Panc1 (cell line): ENCODE measurements around the gene SEL1L3. TPM values are rescaled to one million over a fixed set of nuclear protein-coding genes. Genes with fewer than 3 reads are reported as not detected.

Experiments
- ATAC-seq: fragments of 200-7000 bp; cut with Tn5 transposase; 2 replicates; pipeline ENCODE4 v1.9.1; 2020; ENCODE audit warnings: mild to moderate bottlenecking, moderate library complexity
- BruUV-seq: library from RNA; stranded (reverse); fragments of 400-500 nt; replicated peaks from 2 replicates; lab custom pipeline; 2021; lab: Mats Ljungman, UMichigan
- CTCF ChIA-PET: fragments of 300-600 bp; sonication (Branson Sonifier 250); formaldehyde crosslinking; loops from one replicate; lab custom pipeline; 2022; ENCODE audit warnings: antibody characterized with exemption; lab: Charles Lee
- POLR2A ChIA-PET: fragments of 300-600 bp; sonication (Branson Sonifier 250); formaldehyde crosslinking; loops from one replicate; lab custom pipeline; 2022; ENCODE audit warnings: antibody characterized with exemption; lab: Charles Lee
- DNase-seq: peaks from one replicate; pipeline ENCODE4 v3.0.0-alpha.2; 2010; ENCODE audit warnings: low read depth, low spot score
- H3K27ac ChIP-seq: 2 replicates; pipeline ENCODE4 v1.5.1; 2011; ENCODE audit warnings: mild to moderate bottlenecking, low read length, inconsistent platforms
- H3K27me3 ChIP-seq: fragments of 200-500 bp; sonication (Bioruptor generic); 2 replicates; pipeline ENCODE4 v1.6.0; 2014; ENCODE audit warnings: low read length, inconsistent platforms; ENCODE audit not compliant: control insufficient read depth, insufficient read depth
- H3K36me3 ChIP-seq: fragments of 200-500 bp; sonication (Bioruptor generic); 2 replicates; pipeline ENCODE4 v1.5.1; 2014; ENCODE audit warnings: inconsistent platforms, mild to moderate bottlenecking, low read length, moderate library complexity; ENCODE audit not compliant: control insufficient read depth, insufficient read depth
- H3K4me1 ChIP-seq: 2 replicates; pipeline ENCODE4 v1.5.1; 2011; ENCODE audit warnings: inconsistent platforms, mild to moderate bottlenecking, low read length, moderate library complexity; ENCODE audit not compliant: control insufficient read depth, insufficient read depth
- H3K4me3 ChIP-seq, 2 experiments: 2 replicates each; pipeline ENCODE4 v1.5.1; 2011 to 2012; ENCODE audit warnings: low read depth in 2 of 2, low read length in 2 of 2, mild to moderate bottlenecking in 2 of 2, inconsistent platforms in 1 of 2, moderate library complexity in 1 of 2
- H3K9me3 ChIP-seq: fragments of 200-500 bp; sonication (Bioruptor generic); 2 replicates; pipeline ENCODE4 v1.5.1; 2014; ENCODE audit warnings: low read depth, mild to moderate bottlenecking, inconsistent platforms, low read length, moderate library complexity; ENCODE audit not compliant: control insufficient read depth, insufficient read depth
- POLR2AphosphoS5 ChIP-seq: IDR thresholded peaks from 2 replicates; pipeline ENCODE4 v1.6.1; 2012; ENCODE audit warnings: mild to moderate bottlenecking, low read depth, low read length, moderate library complexity
- SIN3A ChIP-seq: IDR thresholded peaks from 2 replicates; pipeline ENCODE4 v1.6.1; 2012; ENCODE audit warnings: low read depth, mild to moderate bottlenecking, low read length, moderate library complexity, borderline replicate concordance; ENCODE audit not compliant: insufficient read depth
- TCF7L2 ChIP-seq: IDR thresholded peaks from 2 replicates; pipeline ENCODE4 v1.6.1; 2011; ENCODE audit warnings: mild to moderate bottlenecking, low read depth, low read length, inconsistent platforms
- in situ Hi-C: cut with HindIII; loops from 2 replicates; pipeline ENCODE4 v1.10.0; 2016; ENCODE audit warnings: low sequenced_read_pairs, low pct_unique_long_range_greater_than_20kb
- intact Hi-C: fragments of 100-400 bp; cut with micrococcal nuclease; formaldehyde crosslinking; loops from one replicate; pipeline ENCODE4 v1.10.0; 2022; ENCODE audit not compliant: unreplicated experiment
- total RNA-seq: library from RNA; stranded (reverse); gene quantifications from one replicate; pipeline ENCODE4 v1.2.1, GENCODE V29; 2021; ENCODE audit not compliant: unreplicated experiment
- TF ChIP-seq, protein P1 (sequence below), 2 experiments: IDR thresholded peaks; 2 replicates each; pipeline ENCODE4 v1.6.1; 2011 to 2012; ENCODE audit warnings: low read depth in 2 of 2, control low read depth in 1 of 2, low read length in 1 of 2, mild to moderate bottlenecking in 1 of 2, moderate library complexity in 1 of 2; ENCODE audit not compliant: insufficient read depth in 1 of 2
- TF ChIP-seq, protein P2 (sequence below): fragments of 450-650 bp; IDR thresholded peaks from 2 replicates; pipeline ENCODE4 v1.5.1; 2017; ENCODE audit warnings: mild to moderate bottlenecking

The SEL1L3 gene
- total RNA-seq, 1 experiment from 2014 or later: 1.1 TPM

DNA sequence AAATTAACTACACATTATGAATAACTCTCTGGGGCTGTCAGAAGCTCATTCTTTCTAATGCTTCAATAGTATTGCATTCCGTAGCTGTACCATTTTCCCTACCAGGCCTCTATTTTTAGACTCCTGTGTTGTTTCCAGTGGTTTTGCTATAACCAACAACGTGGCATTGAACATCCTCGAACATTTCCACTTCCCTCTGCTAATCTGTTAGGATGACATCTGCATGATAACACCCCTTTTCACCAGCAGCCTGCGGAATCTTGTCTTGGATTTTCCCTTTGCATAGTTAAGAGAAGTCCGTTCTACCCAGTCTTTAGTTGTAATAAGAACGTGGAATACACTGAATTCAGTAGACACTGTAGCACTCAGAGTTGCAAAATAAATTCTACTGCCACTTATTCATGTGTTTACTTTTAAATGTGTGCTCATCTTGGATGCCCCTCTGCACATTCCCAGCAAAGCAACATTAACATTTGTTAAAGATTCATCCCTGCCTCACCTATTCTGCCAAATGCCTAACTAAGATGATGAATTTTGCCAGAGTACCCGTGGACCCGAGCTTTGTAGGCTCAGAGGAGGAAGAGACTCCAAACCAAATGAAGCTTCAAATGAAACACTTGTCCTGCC, 55.6 kb downstream of the SEL1L3 start:
- TF ChIP-seq POLR2AphosphoS5 (no peak), TCF7L2 (no peak), SIN3A (no peak)
- TF ChIP-seq, protein P1, sequence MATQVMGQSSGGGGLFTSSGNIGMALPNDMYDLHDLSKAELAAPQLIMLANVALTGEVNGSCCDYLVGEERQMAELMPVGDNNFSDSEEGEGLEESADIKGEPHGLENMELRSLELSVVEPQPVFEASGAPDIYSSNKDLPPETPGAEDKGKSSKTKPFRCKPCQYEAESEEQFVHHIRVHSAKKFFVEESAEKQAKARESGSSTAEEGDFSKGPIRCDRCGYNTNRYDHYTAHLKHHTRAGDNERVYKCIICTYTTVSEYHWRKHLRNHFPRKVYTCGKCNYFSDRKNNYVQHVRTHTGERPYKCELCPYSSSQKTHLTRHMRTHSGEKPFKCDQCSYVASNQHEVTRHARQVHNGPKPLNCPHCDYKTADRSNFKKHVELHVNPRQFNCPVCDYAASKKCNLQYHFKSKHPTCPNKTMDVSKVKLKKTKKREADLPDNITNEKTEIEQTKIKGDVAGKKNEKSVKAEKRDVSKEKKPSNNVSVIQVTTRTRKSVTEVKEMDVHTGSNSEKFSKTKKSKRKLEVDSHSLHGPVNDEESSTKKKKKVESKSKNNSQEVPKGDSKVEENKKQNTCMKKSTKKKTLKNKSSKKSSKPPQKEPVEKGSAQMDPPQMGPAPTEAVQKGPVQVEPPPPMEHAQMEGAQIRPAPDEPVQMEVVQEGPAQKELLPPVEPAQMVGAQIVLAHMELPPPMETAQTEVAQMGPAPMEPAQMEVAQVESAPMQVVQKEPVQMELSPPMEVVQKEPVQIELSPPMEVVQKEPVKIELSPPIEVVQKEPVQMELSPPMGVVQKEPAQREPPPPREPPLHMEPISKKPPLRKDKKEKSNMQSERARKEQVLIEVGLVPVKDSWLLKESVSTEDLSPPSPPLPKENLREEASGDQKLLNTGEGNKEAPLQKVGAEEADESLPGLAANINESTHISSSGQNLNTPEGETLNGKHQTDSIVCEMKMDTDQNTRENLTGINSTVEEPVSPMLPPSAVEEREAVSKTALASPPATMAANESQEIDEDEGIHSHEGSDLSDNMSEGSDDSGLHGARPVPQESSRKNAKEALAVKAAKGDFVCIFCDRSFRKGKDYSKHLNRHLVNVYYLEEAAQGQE (IDR thresholded peaks at IDR 0.05; ENCODE audit: insufficient read depth in 1 of 2, low read depth in 2 of 2, low read length in 1 of 2): no peak
- TF ChIP-seq, protein P2, sequence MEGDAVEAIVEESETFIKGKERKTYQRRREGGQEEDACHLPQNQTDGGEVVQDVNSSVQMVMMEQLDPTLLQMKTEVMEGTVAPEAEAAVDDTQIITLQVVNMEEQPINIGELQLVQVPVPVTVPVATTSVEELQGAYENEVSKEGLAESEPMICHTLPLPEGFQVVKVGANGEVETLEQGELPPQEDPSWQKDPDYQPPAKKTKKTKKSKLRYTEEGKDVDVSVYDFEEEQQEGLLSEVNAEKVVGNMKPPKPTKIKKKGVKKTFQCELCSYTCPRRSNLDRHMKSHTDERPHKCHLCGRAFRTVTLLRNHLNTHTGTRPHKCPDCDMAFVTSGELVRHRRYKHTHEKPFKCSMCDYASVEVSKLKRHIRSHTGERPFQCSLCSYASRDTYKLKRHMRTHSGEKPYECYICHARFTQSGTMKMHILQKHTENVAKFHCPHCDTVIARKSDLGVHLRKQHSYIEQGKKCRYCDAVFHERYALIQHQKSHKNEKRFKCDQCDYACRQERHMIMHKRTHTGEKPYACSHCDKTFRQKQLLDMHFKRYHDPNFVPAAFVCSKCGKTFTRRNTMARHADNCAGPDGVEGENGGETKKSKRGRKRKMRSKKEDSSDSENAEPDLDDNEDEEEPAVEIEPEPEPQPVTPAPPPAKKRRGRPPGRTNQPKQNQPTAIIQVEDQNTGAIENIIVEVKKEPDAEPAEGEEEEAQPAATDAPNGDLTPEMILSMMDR: no peak
- CTCF ChIA-PET: no interaction called here
- in situ Hi-C loops: no loop called here

DNA sequence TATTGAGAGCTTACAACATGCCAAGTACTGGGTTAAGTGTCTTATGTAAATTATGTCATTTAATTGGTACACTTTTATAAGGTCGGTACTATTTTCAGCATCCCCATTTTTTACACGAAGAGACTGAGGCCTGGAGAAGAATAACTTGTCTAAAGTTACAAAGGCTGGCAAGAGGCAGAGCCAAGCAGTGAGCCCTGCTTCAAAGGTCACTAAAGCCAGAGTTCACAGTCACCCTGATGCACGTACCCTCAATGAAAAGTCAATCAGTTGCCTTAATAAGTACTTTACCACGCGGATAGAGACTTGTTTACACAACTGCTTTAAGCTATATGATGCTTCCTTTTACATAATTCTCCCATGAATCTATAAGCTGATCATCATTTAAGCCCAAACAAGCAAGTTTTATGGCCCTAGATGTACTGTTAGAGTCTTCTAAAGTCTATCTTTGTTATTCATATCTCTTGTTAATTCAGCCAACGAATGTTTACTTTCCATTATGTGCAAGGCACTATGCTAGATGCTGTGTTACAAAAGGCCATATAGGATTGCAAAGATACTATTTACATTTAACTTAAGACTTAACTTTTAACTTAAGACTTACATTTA, 57.4 kb downstream of the SEL1L3 start:
- TF ChIP-seq POLR2AphosphoS5: no peak
- TF ChIP-seq, protein P1 (IDR thresholded peaks at IDR 0.05; ENCODE audit: insufficient read depth in 1 of 2, low read depth in 2 of 2, low read length in 1 of 2): no peak
- no peak for TF ChIP-seq TCF7L2
- TF ChIP-seq, protein P2: no peak
- no peak for TF ChIP-seq SIN3A
- Histone ChIP-seq H3K36me3 (no peaks in the 10 kb centered on the region), H3K4me3 (no peak overlapping the region), H3K9me3 (no peaks in the 10 kb centered on the region), H3K27ac (no peak overlapping the region), H3K4me1 (no peaks in the 10 kb centered on the region), H3K27me3 (no peaks in the 10 kb centered on the region)
- intact Hi-C loops: no loop called here
- DNase-seq (no peak), ATAC-seq (no peak)
- CTCF ChIA-PET: no interaction called here
- BruUV-seq: no TSS peak
- in situ Hi-C loops: no loop called here
- POLR2A ChIA-PET: no interaction called here

More for the DNA sequence above, 55.6 kb downstream of the SEL1L3 start:
- no peak for ATAC-seq
- H3K4me3 ChIP-seq: no peak overlapping the region
- no peaks in the 10 kb centered on the region for H3K4me1 ChIP-seq
- intact Hi-C loops: no loop called here
- H3K36me3 ChIP-seq: no peaks in the 10 kb centered on the region
- DNase-seq: no peak
- H3K9me3 ChIP-seq: no peaks in the 10 kb centered on the region
- POLR2A ChIA-PET: no interaction called here
- no peak overlapping the region for H3K27ac ChIP-seq
- no TSS peak for BruUV-seq
- no peaks in the 10 kb centered on the region for H3K27me3 ChIP-seq
